Measurements from ENCODE around the gene TOMM40L.
A peak's percentile ranks its signal among the peaks of the same experiment; 100 is the strongest.

DNA sequence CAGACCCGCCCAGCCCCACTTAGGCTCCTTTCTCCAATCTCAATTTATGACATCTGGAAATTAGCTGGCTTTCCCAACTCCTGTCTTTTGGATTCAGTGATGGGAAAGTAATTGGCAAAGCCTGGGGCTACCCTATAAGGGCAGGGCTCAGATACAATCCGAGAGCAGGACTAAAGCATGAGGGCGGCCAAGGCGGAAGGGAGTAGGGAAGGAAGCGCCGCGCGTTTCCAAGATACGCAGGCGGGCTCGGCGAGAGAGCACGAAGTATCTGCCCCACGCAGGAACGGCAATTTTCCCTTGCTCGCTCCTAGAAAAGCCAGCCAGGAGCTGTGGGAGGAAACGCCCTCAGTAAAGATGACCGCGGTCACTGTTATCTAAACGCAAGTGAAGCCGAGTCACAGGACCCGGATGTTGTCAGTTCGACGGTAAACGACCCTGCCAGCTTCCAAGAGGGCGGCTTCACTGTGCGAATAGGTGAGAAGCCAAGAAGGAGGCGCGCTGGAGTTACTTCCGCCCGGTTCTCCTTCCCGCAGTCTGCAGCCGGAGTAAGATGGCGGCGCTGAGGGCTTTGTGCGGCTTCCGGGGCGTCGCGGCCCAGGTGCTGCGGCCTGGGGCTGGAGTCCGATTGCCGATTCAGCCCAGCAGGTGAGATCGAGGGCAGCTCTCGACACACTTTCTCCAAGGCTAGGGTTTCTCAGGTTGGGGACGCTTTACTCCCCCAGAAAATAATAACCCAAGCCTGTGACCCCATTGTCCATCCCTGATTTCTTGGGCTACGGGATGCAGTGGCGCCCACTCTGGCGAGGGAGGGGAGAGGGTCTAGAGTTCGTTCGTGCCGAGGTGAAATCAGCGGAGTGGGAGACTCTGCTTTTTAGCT, 23.8 kb upstream of the TOMM40L start, which contains the start of gene NDUFS2:
- TF ChIP-seq ZNF274 (IDR thresholded peaks at IDR 0.05; ENCODE audit: low read depth, low read length) (no peak), YY1 (IDR thresholded peaks at IDR 0.05; ENCODE audit: insufficient read depth, insufficient read length) (peak; percentile 100), SUZ12 (IDR thresholded peaks at IDR 0.05; ENCODE audit: extremely low read depth, insufficient read depth, insufficient read length) (no peak)
